HCT116 (cell line): ENCODE results near the gene DYNLRB2. TPM values are rescaled to one million over a fixed set of nuclear protein-coding genes. Genes with fewer than 3 reads are reported as not detected.

Source experiments
- ATAC-seq: fragments of 200-7000 bp; cut with Tn5 transposase; 2 replicates; pipeline ENCODE4 v1.9.1; 2020; ENCODE audit warnings: mild to moderate bottlenecking, moderate library complexity
- BruUV-seq: library from RNA; stranded (reverse); fragments of 400-500 nt; replicated peaks from 2 replicates; lab custom pipeline; 2021; lab: Mats Ljungman, UMichigan
- CTCF ChIA-PET: fragments of 300-600 bp; sonication (Branson Sonifier 250); formaldehyde crosslinking; loops from one replicate; lab custom pipeline; 2021; ENCODE audit warnings: antibody characterized with exemption; lab: Charles Lee
- POLR2A ChIA-PET: fragments of 300-600, 350-600 bp; sonication (Branson Sonifier 250); formaldehyde crosslinking; loops from one replicate; lab custom pipeline; 2021; ENCODE audit warnings: antibody characterized with exemption; lab: Charles Lee
- RAD21 ChIA-PET, 2 experiments: fragments of 300-600 bp; sonication (Branson Sonifier 250); formaldehyde crosslinking; loops; one replicate each; lab custom pipeline; 2023; ENCODE audit warnings: low total read pairs in 2 of 2; ENCODE audit not compliant: uncharacterized antibody in 2 of 2, unreplicated experiment in 2 of 2, low non-redundant PET in 1 of 2; lab: Charles Lee
- DNase-seq: peaks from one replicate; pipeline ENCODE4 v3.0.0-alpha.2; 2010; ENCODE audit warnings: low read depth, low spot score
- H2AFZ ChIP-seq: fragments of 200-600 bp; shearing (Covaris generic), sonication (generic); 2 replicates; pipeline ENCODE4 v1.6.1; 2017; ENCODE audit warnings: low read depth, mixed run types, mixed read lengths, antibody characterized with exemption, low read length; ENCODE audit not compliant: poor library complexity, severe bottlenecking
- H3K27ac ChIP-seq: 2 replicates; pipeline ENCODE4 v1.5.1; 2012; ENCODE audit warnings: low read depth, low read length
- H3K27me3 ChIP-seq: fragments of 200-600 bp; sonication (generic); 2 replicates; pipeline ENCODE4 v1.6.1; 2016; ENCODE audit warnings: mixed run types, low read length, mixed read lengths; ENCODE audit not compliant: insufficient read depth
- H3K36me3 ChIP-seq, 2 experiments: fragments of 200-500 bp in 1 of 2; fragments of 200-600 bp in 1 of 2; sonication (Bioruptor generic) in 1 of 2; sonication (generic) in 1 of 2; 2 replicates each; pipeline versions ENCODE4 v1.5.1 to v1.6.1; 2014 to 2016; ENCODE audit warnings: low read length in 2 of 2, inconsistent platforms in 1 of 2, mixed read lengths in 1 of 2, mixed run types in 1 of 2; ENCODE audit not compliant: insufficient read depth in 2 of 2, control insufficient read depth in 1 of 2
- H3K4me1 ChIP-seq, 2 experiments: fragments of 200-600 bp in 1 of 2; sonication (generic) in 1 of 2; 2 replicates each; pipeline versions ENCODE4 v1.5.1 to v1.6.1; 2012 to 2017; ENCODE audit warnings: low read length in 2 of 2, inconsistent platforms in 1 of 2, mild to moderate bottlenecking in 1 of 2, mixed read lengths in 1 of 2, mixed run types in 1 of 2, moderate library complexity in 1 of 2; ENCODE audit not compliant: insufficient read depth in 2 of 2, control insufficient read depth in 1 of 2
- H3K4me2 ChIP-seq: fragments of 200-600 bp; sonication (generic); 2 replicates; pipeline ENCODE4 v1.6.1; 2017; ENCODE audit warnings: mixed run types, low read length, mixed read lengths
- H3K4me3 ChIP-seq, 2 experiments: fragments of 200-600 bp in 1 of 2; sonication (generic) in 1 of 2; replicated peaks in 1 of 2; 2 replicates each; pipeline ENCODE4 v1.5.1; 2011 to 2016; ENCODE audit warnings: low read length in 2 of 2, control low read depth in 1 of 2, low read depth in 1 of 2, mild to moderate bottlenecking in 1 of 2, mixed read lengths in 1 of 2, mixed run types in 1 of 2
- H3K79me2 ChIP-seq: fragments of 200-600 bp; sonication (generic); 2 replicates; pipeline ENCODE4 v1.6.1; 2017; ENCODE audit warnings: mild to moderate bottlenecking, mixed run types, low read length, moderate library complexity, mixed read lengths; ENCODE audit not compliant: insufficient read depth
- H3K9ac ChIP-seq: fragments of 200-600 bp; sonication (generic); 2 replicates; pipeline ENCODE4 v1.6.1; 2016; ENCODE audit warnings: low read length, mixed read lengths
- H3K9me2 ChIP-seq: fragments of 200-600 bp; sonication (generic), shearing (Covaris generic); 2 replicates; pipeline ENCODE4 v1.6.1; 2017; ENCODE audit warnings: mixed run types, mild to moderate bottlenecking, moderate library complexity; ENCODE audit not compliant: insufficient read depth
- H3K9me3 ChIP-seq, 2 experiments: fragments of 200-500 bp in 1 of 2; fragments of 200-600 bp in 1 of 2; sonication (Bioruptor generic) in 1 of 2; sonication (generic) in 1 of 2; 2 replicates each; pipeline ENCODE4 v1.6.1; 2014 to 2017; ENCODE audit warnings: low read length in 2 of 2, mixed read lengths in 2 of 2, inconsistent platforms in 1 of 2, low read depth in 1 of 2, mild to moderate bottlenecking in 1 of 2, mixed run types in 1 of 2, moderate library complexity in 1 of 2; ENCODE audit not compliant: control insufficient read depth in 1 of 2, insufficient read depth in 1 of 2
- H4K20me1 ChIP-seq: fragments of 200-600 bp; sonication (generic), shearing (Covaris generic); 2 replicates; pipeline ENCODE4 v1.6.1; 2017; ENCODE audit warnings: mixed run types, mild to moderate bottlenecking, moderate library complexity; ENCODE audit not compliant: insufficient read depth
- CBX3 ChIP-seq: IDR thresholded peaks from 2 replicates; pipeline ENCODE4 v1.6.1; 2012; ENCODE audit warnings: low read depth
- EGR1 ChIP-seq: IDR thresholded peaks from 2 replicates; pipeline ENCODE4 v1.6.1; 2012; ENCODE audit warnings: low read depth
- ELF1 ChIP-seq: IDR thresholded peaks from 2 replicates; pipeline ENCODE4 v1.6.1; 2012; ENCODE audit warnings: low read depth, borderline replicate concordance
- FOSL1 ChIP-seq: IDR thresholded peaks from 2 replicates; pipeline ENCODE4 v1.6.1; 2012; ENCODE audit warnings: low read depth
- POLR2A ChIP-seq: IDR thresholded peaks from 2 replicates; pipeline ENCODE4 v1.7.0; 2011; ENCODE audit warnings: borderline replicate concordance; ENCODE audit not compliant: insufficient read depth, insufficient read length; ENCODE audit errors: extremely low read depth
- SRF ChIP-seq: IDR thresholded peaks from 2 replicates; pipeline ENCODE4 v1.6.1; 2012; ENCODE audit warnings: low read depth
- ZFX ChIP-seq: fragments of 450-650 bp; IDR thresholded peaks from 2 replicates; pipeline ENCODE4 v1.6.1; 2017
- intact Hi-C: fragments of 100-400 bp; cut with micrococcal nuclease; formaldehyde crosslinking; loops from 2 replicates; pipeline ENCODE4 v1.10.0; 2022
- total RNA-seq: library from RNA; stranded (reverse); gene quantifications from one replicate; pipeline ENCODE4 v1.2.1, GENCODE V29; 2021; ENCODE audit not compliant: unreplicated experiment
- TF ChIP-seq, protein P1 (sequence below): IDR thresholded peaks from 2 replicates; pipeline ENCODE4 v1.6.1; 2012
- TF ChIP-seq, protein P2 (sequence below): IDR thresholded peaks from 2 replicates; pipeline ENCODE4 v1.6.1; 2011; ENCODE audit warnings: mild to moderate bottlenecking, low read length, moderate library complexity; ENCODE audit not compliant: insufficient replicate concordance; ENCODE audit errors: extremely low read depth
- TF ChIP-seq, protein P3 (sequence below): IDR thresholded peaks from 2 replicates; pipeline ENCODE4 v1.6.1; 2012; ENCODE audit warnings: low read depth

The DYNLRB2 gene
- total RNA-seq, 1 experiment from 2014 or later, result not detected

DNA sequence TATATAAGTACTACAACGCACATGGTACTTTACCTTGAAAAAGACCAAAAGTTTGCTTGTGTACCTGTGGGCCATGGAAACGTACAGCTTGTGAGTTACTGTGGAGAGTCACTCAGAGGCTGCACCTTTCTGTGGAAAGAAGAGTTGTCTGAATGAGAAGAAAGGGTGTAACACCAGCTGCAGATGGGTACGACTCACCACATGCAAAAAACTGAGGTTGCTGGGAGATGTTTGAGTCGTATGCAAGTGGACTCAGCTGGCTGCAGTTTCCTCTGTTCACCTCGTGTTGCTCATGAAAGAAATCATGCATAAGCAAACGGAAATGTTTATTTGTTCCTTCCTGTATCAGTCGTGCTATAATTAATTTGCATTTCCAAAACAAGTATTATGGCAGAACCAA is 22.4 kb upstream of the DYNLRB2 start:
- CTCF ChIA-PET, result no interaction called here
- H3K9me2 ChIP-seq, result no peaks in the 10 kb centered on the region
- H3K79me2 ChIP-seq, result no peaks in the 10 kb centered on the region
- no peak overlapping the region for H3K27ac ChIP-seq
- no peak overlapping the region for H2AFZ ChIP-seq
- ATAC-seq, result no peak
- no peaks in the 10 kb centered on the region for H4K20me1 ChIP-seq
- no peak overlapping the region for H3K9ac ChIP-seq
- intact Hi-C loops, result no loop called here
- H3K27me3 ChIP-seq, result no peaks in the 10 kb centered on the region
- POLR2A ChIA-PET, result no interaction called here
- DNase-seq, result no peak
- no peaks in the 10 kb centered on the region for H3K36me3 ChIP-seq
- no peak for TF ChIP-seq POLR2A
- no peak for TF ChIP-seq CBX3
- TF ChIP-seq, protein P1, sequence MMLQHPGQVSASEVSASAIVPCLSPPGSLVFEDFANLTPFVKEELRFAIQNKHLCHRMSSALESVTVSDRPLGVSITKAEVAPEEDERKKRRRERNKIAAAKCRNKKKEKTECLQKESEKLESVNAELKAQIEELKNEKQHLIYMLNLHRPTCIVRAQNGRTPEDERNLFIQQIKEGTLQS, result no peak
- TF ChIP-seq, protein P2, sequence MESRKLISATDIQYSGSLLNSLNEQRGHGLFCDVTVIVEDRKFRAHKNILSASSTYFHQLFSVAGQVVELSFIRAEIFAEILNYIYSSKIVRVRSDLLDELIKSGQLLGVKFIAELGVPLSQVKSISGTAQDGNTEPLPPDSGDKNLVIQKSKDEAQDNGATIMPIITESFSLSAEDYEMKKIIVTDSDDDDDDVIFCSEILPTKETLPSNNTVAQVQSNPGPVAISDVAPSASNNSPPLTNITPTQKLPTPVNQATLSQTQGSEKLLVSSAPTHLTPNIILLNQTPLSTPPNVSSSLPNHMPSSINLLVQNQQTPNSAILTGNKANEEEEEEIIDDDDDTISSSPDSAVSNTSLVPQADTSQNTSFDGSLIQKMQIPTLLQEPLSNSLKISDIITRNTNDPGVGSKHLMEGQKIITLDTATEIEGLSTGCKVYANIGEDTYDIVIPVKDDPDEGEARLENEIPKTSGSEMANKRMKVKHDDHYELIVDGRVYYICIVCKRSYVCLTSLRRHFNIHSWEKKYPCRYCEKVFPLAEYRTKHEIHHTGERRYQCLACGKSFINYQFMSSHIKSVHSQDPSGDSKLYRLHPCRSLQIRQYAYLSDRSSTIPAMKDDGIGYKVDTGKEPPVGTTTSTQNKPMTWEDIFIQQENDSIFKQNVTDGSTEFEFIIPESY, result no peak
- no peak for TF ChIP-seq EGR1
- no peak for TF ChIP-seq SRF
- no peak for TF ChIP-seq FOSL1
- TF ChIP-seq, protein P3, sequence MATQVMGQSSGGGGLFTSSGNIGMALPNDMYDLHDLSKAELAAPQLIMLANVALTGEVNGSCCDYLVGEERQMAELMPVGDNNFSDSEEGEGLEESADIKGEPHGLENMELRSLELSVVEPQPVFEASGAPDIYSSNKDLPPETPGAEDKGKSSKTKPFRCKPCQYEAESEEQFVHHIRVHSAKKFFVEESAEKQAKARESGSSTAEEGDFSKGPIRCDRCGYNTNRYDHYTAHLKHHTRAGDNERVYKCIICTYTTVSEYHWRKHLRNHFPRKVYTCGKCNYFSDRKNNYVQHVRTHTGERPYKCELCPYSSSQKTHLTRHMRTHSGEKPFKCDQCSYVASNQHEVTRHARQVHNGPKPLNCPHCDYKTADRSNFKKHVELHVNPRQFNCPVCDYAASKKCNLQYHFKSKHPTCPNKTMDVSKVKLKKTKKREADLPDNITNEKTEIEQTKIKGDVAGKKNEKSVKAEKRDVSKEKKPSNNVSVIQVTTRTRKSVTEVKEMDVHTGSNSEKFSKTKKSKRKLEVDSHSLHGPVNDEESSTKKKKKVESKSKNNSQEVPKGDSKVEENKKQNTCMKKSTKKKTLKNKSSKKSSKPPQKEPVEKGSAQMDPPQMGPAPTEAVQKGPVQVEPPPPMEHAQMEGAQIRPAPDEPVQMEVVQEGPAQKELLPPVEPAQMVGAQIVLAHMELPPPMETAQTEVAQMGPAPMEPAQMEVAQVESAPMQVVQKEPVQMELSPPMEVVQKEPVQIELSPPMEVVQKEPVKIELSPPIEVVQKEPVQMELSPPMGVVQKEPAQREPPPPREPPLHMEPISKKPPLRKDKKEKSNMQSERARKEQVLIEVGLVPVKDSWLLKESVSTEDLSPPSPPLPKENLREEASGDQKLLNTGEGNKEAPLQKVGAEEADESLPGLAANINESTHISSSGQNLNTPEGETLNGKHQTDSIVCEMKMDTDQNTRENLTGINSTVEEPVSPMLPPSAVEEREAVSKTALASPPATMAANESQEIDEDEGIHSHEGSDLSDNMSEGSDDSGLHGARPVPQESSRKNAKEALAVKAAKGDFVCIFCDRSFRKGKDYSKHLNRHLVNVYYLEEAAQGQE, result no peak
- TF ChIP-seq ELF1, result no peak
- no peak for TF ChIP-seq ZFX
- H3K4me3 ChIP-seq, result no peak overlapping the region
- RAD21 ChIA-PET, result no interaction called here
- BruUV-seq, result no TSS peak
- H3K9me3 ChIP-seq, result no peaks in the 10 kb centered on the region
- H3K4me1 ChIP-seq, result no peaks in the 10 kb centered on the region
- no peak overlapping the region for H3K4me2 ChIP-seq
